Breast epithelium (tissue), 4 donors: ENCODE measurements around the gene GCHFR. TPM values are rescaled to one million over a fixed set of nuclear protein-coding genes. Genes with fewer than 3 reads are reported as not detected.
A peak's percentile ranks its signal among the peaks of the same experiment; 100 is the strongest.

Experiments
- DNase-seq, 2 donors: peaks; one replicate each; pipeline ENCODE4 v3.0.0-alpha.2; 2019; ENCODE audit warnings: low spot score in 2 of 2
- H3K27ac ChIP-seq, 2 donors: fragments of 200-600 bp; sonication (generic) in 1 of 2; one replicate each; pipeline ENCODE4 v1.5.1; 2016 to 2019; ENCODE audit warnings: mild to moderate bottlenecking in 1 of 2
- H3K27me3 ChIP-seq, 2 donors: fragments of 200-600 bp; sonication (generic) in 1 of 2; one replicate each; pipeline versions ENCODE4 v1.5.1 to v1.6.0; 2017 to 2019; ENCODE audit warnings: control low read depth in 1 of 2, mild to moderate bottlenecking in 1 of 2
- H3K36me3 ChIP-seq: fragments of 200-600 bp; one replicate; pipeline ENCODE4 v1.5.1; 2019
- H3K4me1 ChIP-seq, 2 donors: fragments of 200-600 bp; sonication (generic); one replicate each; pipeline ENCODE4 v1.5.1; 2016 to 2019; ENCODE audit warnings: control low read depth in 1 of 2
- H3K4me3 ChIP-seq, 3 donors: fragments of 200-600 bp; sonication (generic); 1 replicate in 2 of 3; 2 replicates in 1 of 3; pipeline ENCODE4 v1.5.1; 2016 to 2019; ENCODE audit warnings: mild to moderate bottlenecking in 3 of 3, moderate library complexity in 2 of 3
- H3K9me3 ChIP-seq, 2 donors: fragments of 200-600 bp; sonication (generic) in 1 of 2; one replicate each; pipeline ENCODE4 v1.5.1; 2016 to 2019; ENCODE audit warnings: control low read depth in 1 of 2
- POLR2A ChIP-seq: fragments of 450-650 bp; IDR thresholded peaks from one replicate; pipeline ENCODE4 v1.6.1; 2016; ENCODE audit warnings: antibody characterized with exemption, mild to moderate bottlenecking, moderate library complexity
- POLR2AphosphoS5 ChIP-seq, 3 donors: sonication (generic); formaldehyde crosslinking; IDR thresholded peaks; one replicate each; pipeline ENCODE4 v1.6.1; 2017; ENCODE audit warnings: antibody characterized with exemption in 3 of 3
- intact Hi-C: fragments of 100-400 bp; cut with DNase I; formaldehyde crosslinking; loops from one replicate; pipeline ENCODE4 v1.15.1; 2023; ENCODE audit warnings: low total_unique reads
- total RNA-seq, 3 donors: library from RNA; depleted of rRNA; stranded (reverse); fragments of >200 nt; gene quantifications; one replicate each; pipeline ENCODE4 v1.1.0, GENCODE V29; 2016
- TF ChIP-seq, protein P1 (sequence below), 3 donors: fragments of 450-650 bp; IDR thresholded peaks; one replicate each; pipeline ENCODE4 v1.5.1; 2016 to 2017; ENCODE audit warnings: antibody characterized with exemption in 3 of 3, mild to moderate bottlenecking in 3 of 3, moderate library complexity in 3 of 3

GCHFR gene
- total RNA-seq, 3 donors from 2014 or later: 56.0 to 100 (median 61.9) TPM

DNA sequence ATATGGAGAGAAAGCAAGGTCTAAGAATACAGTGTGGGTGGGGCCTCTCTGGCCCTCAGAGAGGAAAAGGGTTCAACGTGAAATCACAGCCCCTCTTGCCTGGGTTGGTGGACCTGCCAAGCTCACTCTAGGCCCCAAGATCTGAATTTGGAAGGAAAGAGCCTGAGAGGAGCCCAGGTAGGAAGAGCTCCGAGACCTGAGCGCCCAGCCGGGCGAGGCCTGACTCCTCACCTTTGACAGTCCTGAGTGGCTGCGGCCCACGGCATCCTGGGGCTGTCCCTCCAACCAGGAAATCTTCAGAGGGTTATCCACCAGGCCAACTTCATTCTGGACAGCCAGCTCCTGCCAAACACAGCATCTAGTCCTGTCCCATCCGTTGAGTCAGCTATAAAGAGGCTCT is 9.6 kb downstream of the GCHFR start:
- no peaks in the 10 kb centered on the region for H3K36me3 ChIP-seq
- intact Hi-C loops: no loop called here
- no peak for DNase-seq
- peak overlapping the region in 1 of 2 donors; percentile 21 for H3K27ac ChIP-seq
- H3K27me3 ChIP-seq: no peaks in the 10 kb centered on the region
- no peaks in the 10 kb centered on the region for H3K9me3 ChIP-seq
- no peak overlapping the region for H3K4me3 ChIP-seq
- peaks cover 9 to 12% of the 10 kb centered on the region in 2 donors for H3K4me1 ChIP-seq
- no peak for TF ChIP-seq POLR2A
- TF ChIP-seq, protein P1, sequence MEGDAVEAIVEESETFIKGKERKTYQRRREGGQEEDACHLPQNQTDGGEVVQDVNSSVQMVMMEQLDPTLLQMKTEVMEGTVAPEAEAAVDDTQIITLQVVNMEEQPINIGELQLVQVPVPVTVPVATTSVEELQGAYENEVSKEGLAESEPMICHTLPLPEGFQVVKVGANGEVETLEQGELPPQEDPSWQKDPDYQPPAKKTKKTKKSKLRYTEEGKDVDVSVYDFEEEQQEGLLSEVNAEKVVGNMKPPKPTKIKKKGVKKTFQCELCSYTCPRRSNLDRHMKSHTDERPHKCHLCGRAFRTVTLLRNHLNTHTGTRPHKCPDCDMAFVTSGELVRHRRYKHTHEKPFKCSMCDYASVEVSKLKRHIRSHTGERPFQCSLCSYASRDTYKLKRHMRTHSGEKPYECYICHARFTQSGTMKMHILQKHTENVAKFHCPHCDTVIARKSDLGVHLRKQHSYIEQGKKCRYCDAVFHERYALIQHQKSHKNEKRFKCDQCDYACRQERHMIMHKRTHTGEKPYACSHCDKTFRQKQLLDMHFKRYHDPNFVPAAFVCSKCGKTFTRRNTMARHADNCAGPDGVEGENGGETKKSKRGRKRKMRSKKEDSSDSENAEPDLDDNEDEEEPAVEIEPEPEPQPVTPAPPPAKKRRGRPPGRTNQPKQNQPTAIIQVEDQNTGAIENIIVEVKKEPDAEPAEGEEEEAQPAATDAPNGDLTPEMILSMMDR (IDR thresholded peaks at IDR 0.05): no peak
- TF ChIP-seq POLR2AphosphoS5 (IDR thresholded peaks at IDR 0.05): no peak

DNA sequence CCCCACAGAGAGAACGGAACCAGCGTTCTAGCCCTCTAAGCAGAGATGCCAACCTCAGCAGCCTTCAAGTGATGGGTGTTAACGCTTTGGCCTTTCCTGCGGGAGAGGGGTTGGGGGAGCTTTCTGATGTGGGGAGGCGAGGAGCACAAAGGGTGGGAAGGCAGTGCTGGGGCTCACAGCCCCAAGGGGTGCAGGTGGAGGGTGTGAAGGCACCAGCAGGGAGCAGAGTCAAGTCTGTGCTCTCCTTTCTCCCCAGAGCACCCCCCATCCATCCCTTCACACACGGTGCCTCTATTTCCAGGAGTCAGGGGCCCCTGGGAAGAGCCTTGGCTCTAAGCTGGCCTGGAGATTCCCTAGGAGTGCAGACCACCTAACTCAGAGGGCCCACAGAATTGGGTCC is 10.0 kb downstream of the GCHFR start:
- no peaks in the 10 kb centered on the region for H3K9me3 ChIP-seq
- intact Hi-C loops: no loop called here
- TF ChIP-seq POLR2AphosphoS5 (IDR thresholded peaks at IDR 0.05) (no peak), POLR2A (no peak)
- TF ChIP-seq, protein P1 (IDR thresholded peaks at IDR 0.05): no peak
- no peak overlapping the region for H3K27ac ChIP-seq
- H3K27me3 ChIP-seq: no peaks in the 10 kb centered on the region
- H3K4me1 ChIP-seq: peaks cover 9 to 12% of the 10 kb centered on the region in 2 donors
- DNase-seq: no peak
- H3K4me3 ChIP-seq: no peak overlapping the region
- no peaks in the 10 kb centered on the region for H3K36me3 ChIP-seq

DNA sequence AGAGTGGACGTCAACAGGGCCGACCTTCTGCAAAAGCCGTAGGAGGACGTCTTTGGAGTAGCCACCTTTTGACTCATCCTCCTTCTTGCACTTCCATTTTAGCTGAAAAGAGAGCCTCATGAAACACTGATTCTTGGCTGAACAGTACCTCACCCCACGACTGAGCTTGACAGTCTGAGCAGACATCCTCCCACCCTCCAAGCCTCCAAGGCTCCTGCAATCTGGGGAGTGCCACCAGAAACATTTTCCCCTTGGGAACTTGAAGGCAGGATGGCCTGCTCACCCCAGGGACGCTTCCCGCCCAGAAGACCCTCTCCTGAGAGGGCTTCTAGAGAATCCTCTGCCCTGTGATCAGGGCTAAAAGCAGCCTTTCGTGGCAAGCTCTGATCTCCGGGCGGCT is 11.1 kb downstream of the GCHFR start:
- no peak for DNase-seq
- no peaks in the 10 kb centered on the region for H3K36me3 ChIP-seq

DNA sequence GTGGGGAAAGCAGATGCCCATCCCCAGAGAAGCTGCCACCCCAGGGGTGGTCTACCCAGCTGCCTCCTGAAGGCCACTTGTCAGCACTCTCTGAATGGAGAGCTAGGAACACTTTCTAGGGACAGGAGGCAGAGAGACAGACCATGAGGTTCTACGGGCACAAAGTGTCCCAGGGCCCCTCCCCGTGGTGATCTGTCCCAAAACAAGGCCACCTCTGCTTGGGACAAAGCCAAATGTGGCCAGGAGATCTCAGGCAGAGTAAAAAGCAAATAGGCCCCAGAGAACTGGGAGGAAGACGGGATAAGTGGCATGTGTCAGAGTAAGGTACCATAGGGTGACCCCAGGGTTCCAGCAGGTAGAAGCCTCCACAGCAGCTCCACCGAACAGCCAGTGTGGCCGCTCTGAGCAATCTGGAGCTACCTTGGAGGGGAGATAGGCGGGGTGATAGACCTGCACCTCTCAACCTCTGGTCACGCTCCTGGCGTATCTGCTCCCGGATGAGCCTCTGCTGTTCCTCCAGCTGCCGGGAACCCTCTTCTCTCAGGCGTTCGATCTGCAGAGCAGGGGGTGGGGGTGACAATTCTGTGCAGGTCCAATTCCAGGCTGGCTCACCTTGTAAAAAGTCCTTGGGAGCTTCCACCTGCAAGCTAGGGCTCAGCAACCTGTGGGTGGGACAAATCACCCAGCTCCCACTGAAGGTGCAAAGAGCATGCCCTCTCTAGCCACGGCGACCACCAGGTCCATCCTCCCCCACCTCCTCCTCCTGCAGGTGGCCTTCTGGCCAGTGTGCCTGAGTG is 12.1 kb downstream of the GCHFR start:
- intact Hi-C loops: no loop called here
- H3K4me3 ChIP-seq: peak overlapping the region in 2 of 3 donors; percentile 40 to 48
- TF ChIP-seq POLR2A: no peak
- TF ChIP-seq, protein P1 (IDR thresholded peaks at IDR 0.05): no peak
- TF ChIP-seq POLR2AphosphoS5 (IDR thresholded peaks at IDR 0.05): no peak
- no peaks in the 10 kb centered on the region for H3K9me3 ChIP-seq
- H3K27me3 ChIP-seq: no peaks in the 10 kb centered on the region
- DNase-seq: no peak
- H3K27ac ChIP-seq: peak overlapping the region; percentile 89 to 90
- no peaks in the 10 kb centered on the region for H3K36me3 ChIP-seq
- peaks cover 8 to 9% of the 10 kb centered on the region in 2 donors for H3K4me1 ChIP-seq

More for the DNA sequence above, 11.1 kb downstream of the GCHFR start:
- H3K4me1 ChIP-seq: peaks cover 9 to 12% of the 10 kb centered on the region in 2 donors
- H3K9me3 ChIP-seq: no peaks in the 10 kb centered on the region
- H3K27me3 ChIP-seq: no peaks in the 10 kb centered on the region
- intact Hi-C loops: no loop called here
- no peak overlapping the region for H3K4me3 ChIP-seq
- H3K27ac ChIP-seq: peak overlapping the region in 1 of 2 donors; percentile 89
- TF ChIP-seq, protein P1 (IDR thresholded peaks at IDR 0.05): no peak
- TF ChIP-seq POLR2AphosphoS5 (IDR thresholded peaks at IDR 0.05): no peak
- no peak for TF ChIP-seq POLR2A

DNA sequence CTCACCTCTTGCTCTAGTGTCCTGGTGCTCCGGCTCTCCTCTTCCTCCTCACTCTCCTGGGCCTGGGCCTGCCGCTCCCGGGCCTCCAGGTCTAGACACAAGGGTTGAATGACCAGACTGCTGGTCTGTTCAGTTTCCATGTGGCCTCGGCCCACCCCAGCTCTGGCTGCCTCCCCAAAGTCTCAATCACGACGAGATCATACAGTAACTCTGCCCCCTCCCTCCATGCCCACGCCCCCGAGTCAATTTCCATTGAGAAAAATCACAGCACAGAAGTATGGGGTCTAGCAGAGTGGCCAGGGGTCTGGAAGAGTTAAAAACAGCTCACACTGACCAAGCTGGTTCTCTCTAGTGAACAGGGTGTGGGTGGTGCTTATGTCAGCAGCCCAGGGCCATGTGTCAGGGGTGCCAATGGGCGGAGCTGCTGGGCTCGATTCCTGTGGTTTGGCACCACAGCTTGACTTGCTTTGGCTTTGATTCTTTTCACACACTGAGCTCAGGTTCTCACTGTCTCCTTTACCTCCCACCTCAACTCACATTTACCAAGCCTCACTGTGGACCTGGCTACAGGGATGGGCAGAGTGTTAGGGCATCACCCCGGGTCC is 12.8 kb downstream of the GCHFR start:
- no peaks in the 10 kb centered on the region for H3K9me3 ChIP-seq
- intact Hi-C loops: no loop called here
- peak in 2 of 3 donors; percentile 23 to 65 for TF ChIP-seq POLR2AphosphoS5 (IDR thresholded peaks at IDR 0.05)
- no peak for TF ChIP-seq POLR2A
- TF ChIP-seq, protein P1 (IDR thresholded peaks at IDR 0.05): no peak
- H3K36me3 ChIP-seq: no peaks in the 10 kb centered on the region
- H3K4me3 ChIP-seq: peak overlapping the region in 2 of 3 donors; percentile 40 to 48
- peaks cover 8 to 9% of the 10 kb centered on the region in 2 donors for H3K4me1 ChIP-seq
- peak overlapping the region; percentile 89 to 90 for H3K27ac ChIP-seq
- H3K27me3 ChIP-seq: no peaks in the 10 kb centered on the region
- DNase-seq: peak; percentile 86 to 93
